ENCODE measurements around the gene RNF34.

GRCh38 chr12:121355818-121356217 lies 44.1 kb upstream of the RNF34 start:
- TF ChIP-seq POLR2AphosphoS5 (IDR thresholded peaks at IDR 0.05; ENCODE audit: low read depth, low read length) (no peak), REST (IDR thresholded peaks at IDR 0.05; ENCODE audit: insufficient read depth in 1 of 2, low read depth in 2 of 2, low read length in 2 of 2) (no peak), SIN3A (IDR thresholded peaks at IDR 0.05; ENCODE audit: borderline replicate concordance, insufficient read depth, low read length) (no peak), TAF1 (IDR thresholded peaks at IDR 0.05; ENCODE audit: borderline replicate concordance, insufficient read depth, low read length) (no peak), FOXP2 (optimal IDR thresholded peaks at IDR 0.05; ENCODE audit: borderline replicate concordance, extremely low read depth, extremely low read length, insufficient read depth) (no peak)

Measured in PFSK-1 (cell line).